Measurements from ENCODE around the gene SLC49A4.

Gene SLC49A4

GRCh38 chr3:122927726-122928125 is 132.9 kb downstream of the SLC49A4 start:
- in situ Hi-C loops (cut with MboI; ENCODE audit: low sequenced_read_pairs) = no loop called here

GRCh38 chr3:122928396-122929187 is 133.7 kb downstream of the SLC49A4 start:
- in situ Hi-C loops (cut with MboI; ENCODE audit: low sequenced_read_pairs) = no loop called here

GRCh38 chr3:122929188-122930062 is 134.6 kb downstream of the SLC49A4 start:
- in situ Hi-C loops (cut with MboI; ENCODE audit: low sequenced_read_pairs) = no loop called here

GRCh38 chr3:122930063-122930997 is 135.5 kb downstream of the SLC49A4 start:
- in situ Hi-C loops (cut with MboI; ENCODE audit: low sequenced_read_pairs) = no loop called here
